HUDEP-2 (cell line): ENCODE data around the gene PTPN21.

ENCODE experiments used
- DNase-seq, 76 experiments: peaks; one replicate each; lab custom pipeline; 2025; ENCODE audit not compliant: unreplicated experiment in 76 of 76; lab: John Stamatoyannopoulos, UW

The PTPN21 gene

DNA sequence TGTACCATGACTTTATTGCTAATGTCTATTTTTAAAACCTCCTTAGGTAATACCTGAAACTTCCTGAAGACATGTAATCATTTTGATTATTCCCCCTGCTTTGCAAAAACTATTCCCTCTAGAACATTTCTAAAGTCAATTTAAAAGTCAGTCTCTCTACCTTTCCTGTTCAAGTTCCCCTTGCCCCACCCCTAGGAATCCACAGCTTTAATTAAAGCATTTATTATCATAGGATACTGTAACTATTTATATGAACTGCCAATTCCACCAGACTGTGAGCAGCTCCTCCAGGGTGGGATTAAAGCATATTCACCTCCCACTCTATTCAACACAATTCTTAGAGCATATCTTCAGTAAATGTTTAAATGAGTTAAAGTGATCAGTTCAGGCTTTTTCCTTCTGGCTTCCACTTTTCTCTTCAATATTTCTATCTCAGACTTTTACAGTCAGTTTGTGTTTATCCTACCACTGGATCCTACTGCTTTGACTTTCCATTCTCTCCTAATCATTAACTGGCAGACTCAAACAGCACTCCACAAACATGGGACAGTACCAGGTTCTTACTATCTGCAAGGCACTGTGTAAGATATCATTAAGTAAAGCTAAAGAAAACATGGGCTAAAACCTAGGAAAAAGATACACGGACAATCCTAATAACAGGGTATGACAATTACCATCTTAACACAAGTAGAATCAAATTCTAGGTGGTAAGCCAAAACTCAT lies 39.1 kb downstream of the PTPN21 start:
- no peak for DNase-seq

DNA sequence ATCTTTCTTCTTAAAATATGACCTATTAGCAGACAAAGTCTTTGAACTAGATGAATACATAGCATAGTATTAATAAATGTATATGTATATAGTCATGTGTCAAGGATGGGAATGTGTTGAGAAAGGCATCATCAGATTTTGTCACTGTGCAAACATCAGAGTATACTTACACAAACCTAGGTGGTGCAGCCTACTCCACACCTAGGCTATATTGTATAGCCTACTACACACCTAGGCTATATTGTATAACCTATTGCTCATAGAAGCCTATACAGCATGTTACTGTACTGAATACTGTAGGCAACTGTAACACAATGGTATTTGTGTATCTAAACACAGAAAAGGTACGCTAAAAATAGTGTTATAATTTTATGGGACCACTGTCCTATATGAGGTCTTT lies 47.6 kb downstream of the PTPN21 start:
- no peak for DNase-seq

- DNase-seq, result no peak
These were observed 49.2 kb downstream of the PTPN21 start for GRCh38 chr14:88505621-88506020.

GRCh38 chr14:88504602-88505001 lies 50.2 kb downstream of the PTPN21 start:
- DNase-seq, result no peak

GRCh38 chr14:88503754-88504406 lies 50.9 kb downstream of the PTPN21 start:
- DNase-seq, result no peak

- no peak for DNase-seq
These were observed 52.1 kb downstream of the PTPN21 start for GRCh38 chr14:88502740-88503139.

GRCh38 chr14:88500611-88501010 lies 54.2 kb downstream of the PTPN21 start:
- no peak for DNase-seq

DNA sequence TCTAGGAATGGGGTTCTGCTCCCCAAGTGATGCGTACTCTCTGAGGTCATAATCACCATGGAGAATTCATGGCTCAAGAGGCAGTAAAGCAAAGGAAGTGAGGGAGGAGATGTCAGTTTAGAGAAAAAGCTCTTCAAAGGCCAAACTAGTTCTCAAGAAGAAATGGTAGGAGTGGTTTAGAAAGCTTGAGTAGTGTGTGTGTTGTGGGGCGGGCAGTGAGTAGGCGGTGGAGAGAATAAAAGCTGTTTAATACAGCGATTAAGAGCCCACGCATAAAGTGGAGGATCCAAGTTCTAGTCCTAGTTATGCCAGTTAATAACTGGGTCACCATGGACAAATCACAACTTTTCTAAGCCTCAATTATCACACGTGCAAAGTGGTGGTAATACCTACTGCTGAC lies 55.6 kb downstream of the PTPN21 start:
- no peak for DNase-seq

GRCh38 chr14:88496414-88496813 lies 58.4 kb downstream of the PTPN21 start:
- DNase-seq, result no peak

DNA sequence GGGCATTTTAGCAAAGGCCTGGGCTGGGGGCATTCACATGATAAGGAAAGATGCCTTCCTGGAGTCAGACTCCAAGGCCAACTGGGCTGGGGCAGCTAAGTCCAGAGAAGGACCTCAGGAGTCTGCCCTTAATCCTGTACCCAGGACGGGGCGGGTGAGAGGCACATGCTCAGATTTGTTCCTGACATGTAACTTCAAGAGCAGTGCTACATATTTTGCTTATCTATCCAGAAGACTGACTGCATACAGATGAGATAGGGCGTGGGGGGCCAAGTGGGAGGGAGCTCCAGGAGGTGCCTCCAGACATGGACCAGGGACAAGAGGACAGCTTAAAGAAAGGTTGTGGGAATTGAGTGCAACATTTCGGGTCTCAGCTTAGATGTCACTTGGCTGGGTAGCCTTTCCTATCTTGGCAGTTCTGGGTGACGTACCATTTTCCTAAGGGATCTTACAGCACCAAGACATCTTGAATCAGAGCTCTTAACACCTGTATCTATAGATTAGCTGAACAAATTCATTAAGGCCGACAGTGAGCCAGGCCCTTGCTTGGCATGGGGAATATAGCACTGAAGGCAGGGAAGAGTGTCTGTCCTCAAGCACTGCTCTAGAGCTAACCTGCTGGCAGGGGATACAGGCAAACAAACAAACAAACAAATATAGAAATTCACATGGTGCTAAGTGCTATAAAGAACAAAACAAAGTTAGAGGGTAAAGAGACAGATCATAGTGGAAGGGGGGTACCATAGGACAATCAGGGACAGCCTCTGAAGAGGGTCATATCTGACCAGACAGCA lies 61.2 kb downstream of the PTPN21 start:
- DNase-seq, result no peak

DNA sequence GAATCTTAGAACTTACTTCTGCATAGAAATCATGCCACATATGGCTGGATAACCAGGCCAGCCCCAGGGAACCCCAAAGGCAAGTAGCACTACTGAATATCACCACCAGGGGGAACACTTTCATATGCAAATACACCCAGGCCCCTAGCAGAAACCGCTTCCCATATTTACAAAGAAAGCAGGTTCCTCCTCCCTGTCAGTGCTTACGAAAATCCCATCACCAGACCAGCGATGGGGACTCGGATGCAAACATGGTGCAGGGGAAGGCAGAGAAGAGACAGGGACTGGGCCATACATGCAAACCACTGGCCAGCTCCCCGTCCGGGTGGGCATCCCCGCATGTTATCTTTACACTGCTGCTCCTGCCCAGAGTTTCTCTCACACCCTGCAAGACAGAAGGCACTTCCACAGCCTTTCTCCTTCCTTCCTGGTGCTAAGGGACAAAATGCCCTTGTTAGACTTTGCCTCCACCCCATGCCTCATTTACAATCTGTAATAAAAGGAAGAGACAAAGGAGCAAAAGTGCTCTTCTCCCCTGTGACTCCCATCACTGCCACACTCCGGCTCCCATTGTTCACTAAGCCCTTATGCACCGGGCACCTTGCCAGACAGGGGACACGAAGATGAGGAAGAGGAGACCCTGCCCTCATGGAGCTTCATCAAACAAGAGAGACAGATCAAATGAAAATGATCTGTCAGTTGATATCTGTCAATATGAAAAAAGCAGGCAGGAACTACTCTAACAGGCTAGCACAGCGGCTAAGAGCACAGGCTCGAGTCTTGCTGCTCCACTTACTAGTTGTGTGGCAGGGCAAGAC lies 62.3 kb downstream of the PTPN21 start:
- peak in 61 of 76 experiments; percentile 3 to 75 (median 44) for DNase-seq

DNA sequence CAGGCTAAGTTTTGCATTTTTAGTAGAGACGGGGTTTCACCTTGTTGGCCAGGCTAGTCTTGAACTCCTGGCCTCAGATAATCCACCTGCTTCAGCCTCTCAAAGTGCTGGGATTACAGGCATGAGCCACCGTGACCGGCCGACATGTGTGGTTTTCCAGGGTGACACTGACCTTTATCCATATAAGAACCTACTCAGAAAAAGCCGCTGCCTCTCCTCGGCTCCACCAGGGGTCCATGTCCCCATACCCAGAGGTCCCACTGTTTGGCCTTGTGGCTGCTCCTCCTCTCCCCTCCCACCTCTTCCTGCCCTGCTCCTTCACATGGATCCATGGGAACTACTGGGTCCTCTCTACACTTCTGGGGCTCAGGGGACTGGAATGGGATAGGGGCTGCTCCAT lies 64.6 kb downstream of the PTPN21 start:
- no peak for DNase-seq

- no peak for DNase-seq
These were observed 65.9 kb downstream of the PTPN21 start for GRCh38 chr14:88488897-88489296.

DNA sequence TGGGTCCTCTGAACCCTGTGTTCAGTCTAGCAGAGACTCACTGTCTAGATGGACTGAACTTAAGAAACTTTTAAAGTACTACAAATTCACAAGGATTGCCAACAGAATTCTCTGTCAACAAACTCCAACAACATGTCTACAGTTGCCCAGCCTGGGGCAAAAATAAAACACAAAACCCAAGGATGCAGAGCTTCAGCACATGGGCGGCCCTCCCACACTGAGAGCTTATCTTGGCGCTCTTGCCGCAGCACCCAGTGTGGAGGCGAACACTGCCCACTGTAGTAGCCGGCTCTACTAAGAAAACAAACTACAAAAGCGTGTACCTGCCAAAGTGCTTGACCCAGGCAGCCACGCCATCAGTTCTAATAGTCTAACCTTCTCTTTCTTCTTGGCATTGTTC lies 66.7 kb downstream of the PTPN21 start:
- DNase-seq, result no peak

DNA sequence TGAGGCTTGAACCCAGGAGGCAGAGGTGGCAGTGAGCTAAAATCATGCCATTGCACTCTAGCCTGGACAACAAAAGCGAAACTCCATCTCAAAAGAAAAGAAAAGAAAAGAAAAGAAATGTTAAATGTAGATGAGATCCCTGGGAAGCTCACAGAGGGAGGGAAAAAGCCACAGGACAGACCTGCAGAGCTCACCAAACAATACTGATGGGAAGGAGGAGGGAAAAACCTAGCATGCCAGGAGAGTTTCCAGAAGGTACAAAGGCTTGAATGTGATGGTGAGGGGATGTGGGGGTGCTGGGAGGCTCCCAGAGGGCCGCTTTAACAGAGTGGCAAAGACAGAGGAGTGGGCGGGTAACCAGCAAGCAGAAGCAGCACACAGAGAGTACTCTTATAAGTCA lies 72.3 kb downstream of the PTPN21 start:
- no peak for DNase-seq

GRCh38 chr14:88481794-88482193 lies 73.0 kb downstream of the PTPN21 start:
- no peak for DNase-seq

GRCh38 chr14:88481059-88481458 lies 73.7 kb downstream of the PTPN21 start:
- DNase-seq, result no peak

- DNase-seq, result no peak
These were observed 75.2 kb downstream of the PTPN21 start for GRCh38 chr14:88479574-88479987.

DNA sequence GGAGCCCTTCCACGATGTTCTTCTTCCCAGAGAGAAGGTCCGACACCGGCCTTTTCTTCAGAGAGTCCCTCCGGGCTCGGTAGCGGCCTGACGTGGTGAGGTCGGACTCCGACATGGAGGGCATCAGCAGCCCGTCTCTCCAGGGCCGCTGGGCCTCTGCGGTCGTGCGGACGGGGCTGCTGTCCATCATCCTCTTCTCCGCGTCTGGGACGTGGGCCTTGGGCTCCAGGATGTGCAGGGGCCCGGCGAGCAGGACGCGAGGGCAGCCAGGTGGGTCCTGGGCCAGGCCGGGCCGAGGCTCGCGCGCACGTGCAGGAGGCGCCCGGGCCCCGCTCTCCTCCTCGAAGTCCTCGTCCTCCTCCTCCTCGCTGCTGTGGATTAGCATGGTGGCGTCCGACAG lies 75.9 kb downstream of the PTPN21 start:
- DNase-seq, result no peak

DNA sequence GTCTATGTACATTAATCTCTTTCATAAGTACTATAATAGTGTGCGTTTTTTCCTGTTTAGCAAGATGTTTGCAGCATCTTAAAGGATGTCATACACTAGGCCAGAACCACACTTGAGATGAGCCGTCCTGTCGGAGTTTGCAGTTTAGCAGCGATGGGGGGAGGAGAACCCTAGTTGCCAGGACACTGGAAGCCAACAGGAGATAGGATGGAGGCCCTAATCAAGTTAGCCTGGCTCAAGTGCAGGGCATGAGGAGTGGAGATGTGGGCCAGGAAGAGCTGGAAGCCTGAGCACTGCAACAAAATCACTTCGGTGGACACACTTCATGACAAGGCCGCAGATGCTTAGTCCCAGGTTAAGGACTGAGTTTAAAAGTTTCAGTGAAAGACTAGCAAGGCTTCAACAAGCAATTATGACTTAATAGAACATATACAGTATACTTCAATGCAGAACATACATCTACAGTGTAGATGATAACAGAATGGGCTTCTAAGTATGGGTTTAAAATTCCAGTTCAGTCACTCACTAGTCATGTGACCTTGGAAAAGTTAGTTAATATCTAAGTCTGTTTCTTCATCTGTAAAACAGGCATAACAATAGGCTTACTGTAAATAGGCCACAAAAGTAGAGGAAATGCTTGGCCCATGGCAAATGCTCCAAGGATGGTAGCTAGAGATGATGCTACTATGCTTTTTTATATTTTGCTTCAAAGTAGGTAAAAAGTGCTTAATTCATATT lies 77.1 kb downstream of the PTPN21 start:
- no peak for DNase-seq
